Karpas-422 (cell line): ENCODE measurements around the gene NOP53. TPM values are rescaled to one million over a fixed set of nuclear protein-coding genes. Genes with fewer than 3 reads are reported as not detected.
"Not testable (repeated sequence)": the region's sequence is repeated elsewhere in the genome, so short reads cannot be mapped to it uniquely, and the experiment has no call there.

Source experiments
- DNase-seq: peaks from one replicate; pipeline ENCODE4 v3.0.0-alpha.2; 2015
- H2AFZ ChIP-seq: fragments of 200-600 bp; sonication (generic); 2 replicates; pipeline ENCODE4 v1.6.1; 2014; ENCODE audit warnings: antibody characterized with exemption, low read length, mixed read lengths
- H3K27ac ChIP-seq: fragments of 200-600 bp; sonication (generic); 2 replicates; pipeline ENCODE4 v1.5.1; 2014; ENCODE audit warnings: mild to moderate bottlenecking, low read length, moderate library complexity
- H3K27me3 ChIP-seq: fragments of 200-600 bp; sonication (generic); 2 replicates; pipeline ENCODE4 v1.6.1; 2014; ENCODE audit warnings: low read length, mixed read lengths
- H3K36me3 ChIP-seq: fragments of 200-600 bp; sonication (generic); 2 replicates; pipeline ENCODE4 v1.6.1; 2014; ENCODE audit warnings: low read length, mixed read lengths; ENCODE audit not compliant: insufficient read depth
- H3K4me1 ChIP-seq: fragments of 200-600 bp; sonication (generic); 2 replicates; pipeline ENCODE4 v1.6.1; 2014; ENCODE audit warnings: mild to moderate bottlenecking, low read length, mixed read lengths
- H3K4me2 ChIP-seq: fragments of 200-600 bp; sonication (generic); 2 replicates; pipeline ENCODE4 v1.6.1; 2014; ENCODE audit warnings: low read length, low read depth, mild to moderate bottlenecking; ENCODE audit not compliant: poor library complexity, severe bottlenecking
- H3K4me3 ChIP-seq: fragments of 200-600 bp; sonication (generic); 2 replicates; pipeline ENCODE4 v1.5.1; 2014; ENCODE audit warnings: mild to moderate bottlenecking, antibody characterized with exemption, low read length, mixed read lengths
- H3K79me2 ChIP-seq: fragments of 200-600 bp; sonication (generic); 2 replicates; pipeline ENCODE4 v1.6.1; 2014; ENCODE audit warnings: mild to moderate bottlenecking, low read length, mixed read lengths
- H3K9ac ChIP-seq: fragments of 200-600 bp; sonication (generic); 2 replicates; pipeline ENCODE4 v1.6.0; 2014; ENCODE audit warnings: low read length
- H3K9me2 ChIP-seq: fragments of 200-600 bp; sonication (generic), shearing (Covaris generic); replicated peaks from 2 replicates; pipeline ENCODE4 v1.6.0; 2014; ENCODE audit warnings: mild to moderate bottlenecking, low read length, moderate library complexity; ENCODE audit not compliant: insufficient read depth
- H3K9me3 ChIP-seq: fragments of 300-700, 200-600 bp; sonication (generic); 2 replicates; pipeline ENCODE4 v1.6.1; 2014; ENCODE audit warnings: low read length, mixed read lengths
- H4K20me1 ChIP-seq: fragments of 200-600 bp; sonication (generic); 2 replicates; pipeline ENCODE4 v1.6.1; 2014; ENCODE audit warnings: mild to moderate bottlenecking, antibody characterized with exemption, low read length, low read depth; ENCODE audit not compliant: insufficient read depth
- total RNA-seq: library from RNA; depleted of rRNA; stranded (reverse); fragments of >200 nt; shearing (Covaris generic); gene quantifications from 2 replicates; pipeline ENCODE4 v1.2.3, GENCODE V29; 2014; ENCODE audit warnings: low replicate concordance

Gene NOP53
- total RNA-seq, 1 experiment from 2014 or later, result 145 TPM

DNA sequence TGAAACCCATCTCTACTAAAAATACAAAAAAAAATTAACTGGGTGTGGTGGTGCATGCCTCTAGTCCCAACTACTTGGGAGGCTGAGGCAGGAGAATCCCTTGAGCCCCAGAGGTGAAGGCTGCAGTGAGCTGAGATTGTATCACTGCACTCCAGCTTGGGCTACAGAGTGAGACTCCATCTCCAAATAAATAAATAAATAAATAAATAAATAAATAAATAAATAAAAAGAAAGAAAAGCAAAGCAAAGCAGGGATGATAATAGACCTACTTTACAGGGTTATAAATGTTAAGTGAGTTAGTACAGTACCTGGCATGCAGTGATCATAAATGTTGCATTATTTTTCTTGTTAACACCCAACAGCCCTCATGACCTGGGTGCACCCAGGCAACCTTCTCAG lies 30.5 kb upstream of the NOP53 start:
- not testable (repeated sequence) for H4K20me1 ChIP-seq, H3K4me3 ChIP-seq, H3K4me1 ChIP-seq, H3K9me3 ChIP-seq, H3K9me2 ChIP-seq, H3K4me2 ChIP-seq, H3K9ac ChIP-seq, H3K36me3 ChIP-seq, DNase-seq, H3K79me2 ChIP-seq, H3K27ac ChIP-seq, H3K27me3 ChIP-seq, H2AFZ ChIP-seq

GRCh38 chr19:47716270-47716937 lies 28.9 kb upstream of the NOP53 start:
- no peak overlapping the region for H3K9ac ChIP-seq
- no peaks in the 10 kb centered on the region for H3K9me2 ChIP-seq
- no peaks in the 10 kb centered on the region for H3K9me3 ChIP-seq
- H3K27ac ChIP-seq, result no peak overlapping the region
- H3K4me2 ChIP-seq, result no peak overlapping the region
- H4K20me1 ChIP-seq, result no peaks in the 10 kb centered on the region
- H3K36me3 ChIP-seq, result no peaks in the 10 kb centered on the region
- no peak for DNase-seq
- no peak overlapping the region for H2AFZ ChIP-seq
- H3K4me1 ChIP-seq, result no peaks in the 10 kb centered on the region
- H3K4me3 ChIP-seq, result no peak overlapping the region
- H3K27me3 ChIP-seq, result no peaks in the 10 kb centered on the region
- no peaks in the 10 kb centered on the region for H3K79me2 ChIP-seq

DNA sequence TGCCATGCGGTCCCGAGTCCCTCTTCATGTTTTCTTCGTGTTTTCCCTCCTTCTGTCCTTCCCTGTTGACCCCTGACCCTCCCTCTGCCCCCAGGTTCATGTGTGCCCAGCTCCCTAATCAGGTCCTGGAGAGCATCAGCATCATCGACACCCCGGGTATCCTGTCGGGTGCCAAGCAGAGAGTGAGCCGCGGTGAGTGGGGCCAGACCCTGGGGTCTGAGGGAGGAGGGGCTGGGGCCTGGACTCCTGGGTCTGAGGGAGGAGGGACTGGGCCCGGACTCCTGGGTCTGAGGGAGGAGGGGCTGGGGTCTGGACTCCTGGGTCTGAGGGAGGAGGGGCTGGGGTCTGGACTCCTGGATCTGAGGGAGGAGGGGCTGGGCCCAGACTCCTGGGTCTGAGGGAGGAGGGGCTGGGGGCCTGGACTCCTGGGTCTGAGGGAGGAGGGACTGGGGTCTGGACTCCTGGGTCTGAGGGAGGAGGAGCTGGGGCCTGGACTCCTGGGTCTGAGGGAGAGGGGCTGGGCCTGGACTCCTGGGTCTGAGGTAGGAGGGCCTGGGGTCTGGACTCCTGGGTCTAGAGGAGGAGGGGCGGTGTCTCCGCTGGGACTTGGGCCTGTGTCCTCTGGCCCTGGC lies 26.8 kb upstream of the NOP53 start:
- not testable (repeated sequence) for H4K20me1 ChIP-seq, H3K4me2 ChIP-seq, H3K27me3 ChIP-seq, H3K79me2 ChIP-seq, H3K4me1 ChIP-seq, H3K9me3 ChIP-seq, H3K9ac ChIP-seq, H3K36me3 ChIP-seq, H3K27ac ChIP-seq, DNase-seq, H2AFZ ChIP-seq, H3K9me2 ChIP-seq, H3K4me3 ChIP-seq

GRCh38 chr19:47719047-47719859 lies 26.1 kb upstream of the NOP53 start:
- Histone ChIP-seq H3K27ac (no peak overlapping the region), H3K79me2 (no peaks in the 10 kb centered on the region), H3K27me3 (no peaks in the 10 kb centered on the region), H3K9ac (no peak overlapping the region), H3K9me2 (no peaks in the 10 kb centered on the region), H3K4me2 (no peak overlapping the region), H2AFZ (no peak overlapping the region), H3K36me3 (no peaks in the 10 kb centered on the region), H4K20me1 (no peaks in the 10 kb centered on the region), H3K9me3 (no peaks in the 10 kb centered on the region), H3K4me3 (no peak overlapping the region), H3K4me1 (no peaks in the 10 kb centered on the region)
- DNase-seq, result no peak

DNA sequence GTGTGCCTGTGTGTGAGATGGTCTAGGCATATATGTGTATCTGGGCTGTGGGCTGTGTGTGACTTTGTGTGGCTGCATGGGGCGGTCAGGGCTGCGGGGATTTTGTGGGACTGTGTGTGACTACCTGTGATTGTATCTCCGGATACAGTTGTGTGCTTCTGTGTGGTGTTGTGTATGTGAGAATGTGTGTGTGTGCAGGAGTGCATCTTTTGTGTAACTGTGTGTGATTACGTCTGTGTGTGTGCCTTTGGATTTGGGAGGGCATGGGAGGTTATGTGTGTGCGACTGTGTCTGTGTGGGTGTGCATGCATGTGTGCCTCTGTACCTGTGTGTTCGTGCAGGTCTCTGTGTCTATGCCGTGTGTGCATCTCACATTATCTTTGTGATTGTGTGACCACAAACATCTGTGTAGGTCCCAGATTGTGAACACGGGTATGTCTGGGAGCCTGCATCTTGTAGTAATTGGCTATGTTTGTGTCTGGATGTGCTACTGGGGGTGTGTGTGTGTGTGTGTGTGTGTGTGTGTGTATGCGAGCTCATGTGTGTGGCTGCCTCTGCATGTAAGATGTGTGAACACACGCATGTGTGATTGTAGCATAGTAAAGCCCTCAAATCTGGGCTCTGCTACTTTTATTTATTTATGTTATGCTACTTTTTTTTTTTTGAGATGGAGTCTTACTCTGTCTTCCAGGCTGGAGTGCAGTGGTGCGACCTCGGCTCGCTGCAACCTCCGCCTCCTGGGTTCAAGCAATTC lies 24.5 kb upstream of the NOP53 start:
- no peak for DNase-seq
- H3K9me3 ChIP-seq, result no peaks in the 10 kb centered on the region
- H2AFZ ChIP-seq, result no peak overlapping the region
- H3K4me3 ChIP-seq, result no peak overlapping the region
- no peaks in the 10 kb centered on the region for H3K4me1 ChIP-seq
- no peaks in the 10 kb centered on the region for H3K27me3 ChIP-seq
- H3K9me2 ChIP-seq, result no peaks in the 10 kb centered on the region
- no peak overlapping the region for H3K9ac ChIP-seq
- no peak overlapping the region for H3K27ac ChIP-seq
- no peaks in the 10 kb centered on the region for H3K79me2 ChIP-seq
- H4K20me1 ChIP-seq, result no peaks in the 10 kb centered on the region
- no peaks in the 10 kb centered on the region for H3K36me3 ChIP-seq
- no peak overlapping the region for H3K4me2 ChIP-seq

DNA sequence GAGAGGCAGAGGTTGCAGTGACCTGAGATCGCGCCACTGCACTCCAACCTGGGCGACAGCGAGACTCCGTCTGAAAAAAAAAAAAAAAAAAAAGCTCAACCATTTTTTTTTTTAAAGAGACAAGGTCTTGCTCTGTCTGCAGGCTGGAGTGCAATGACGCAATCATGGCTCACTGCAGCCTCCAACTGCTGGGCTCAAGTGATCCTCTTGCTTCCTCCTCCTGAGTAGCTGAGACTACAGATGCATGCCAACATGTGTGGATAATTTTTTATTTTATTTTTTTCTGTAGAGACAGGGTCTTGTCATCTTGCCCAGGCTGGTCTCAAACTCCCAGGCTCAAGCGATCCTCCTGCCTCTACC lies 21.8 kb upstream of the NOP53 start:
- Histone ChIP-seq H3K9me3 (no peaks in the 10 kb centered on the region), H3K79me2 (no peaks in the 10 kb centered on the region), H4K20me1 (no peaks in the 10 kb centered on the region), H3K4me1 (no peaks in the 10 kb centered on the region), H3K4me3 (no peak overlapping the region), H3K9ac (no peak overlapping the region), H3K9me2 (no peaks in the 10 kb centered on the region), H2AFZ (no peak overlapping the region), H3K36me3 (no peaks in the 10 kb centered on the region), H3K4me2 (no peak overlapping the region), H3K27me3 (no peaks in the 10 kb centered on the region), H3K27ac (no peak overlapping the region)
- peak; percentile 63 for DNase-seq

DNA sequence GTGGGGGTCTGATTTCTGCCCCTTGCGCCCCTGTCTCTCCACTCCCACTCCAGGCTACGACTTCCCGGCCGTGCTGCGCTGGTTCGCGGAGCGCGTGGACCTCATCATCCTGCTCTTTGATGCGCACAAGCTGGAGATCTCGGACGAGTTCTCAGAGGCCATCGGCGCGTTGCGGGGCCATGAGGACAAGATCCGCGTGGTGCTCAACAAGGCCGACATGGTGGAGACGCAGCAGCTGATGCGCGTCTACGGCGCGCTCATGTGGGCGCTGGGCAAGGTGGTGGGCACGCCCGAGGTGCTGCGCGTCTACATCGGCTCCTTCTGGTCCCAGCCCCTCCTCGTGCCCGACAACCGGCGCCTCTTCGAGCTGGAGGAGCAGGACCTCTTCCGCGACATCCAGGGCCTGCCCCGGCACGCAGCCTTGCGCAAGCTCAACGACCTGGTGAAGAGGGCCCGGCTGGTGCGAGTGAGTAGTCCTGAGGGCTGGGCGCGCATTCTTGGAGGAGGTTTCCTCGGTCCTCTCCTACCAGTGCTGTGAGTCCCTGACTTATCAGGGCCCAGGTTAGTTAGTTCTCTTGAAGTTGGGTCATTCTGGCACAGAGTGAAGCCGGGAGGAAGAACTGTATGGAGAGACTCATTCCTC lies 19.5 kb upstream of the NOP53 start:
- Histone ChIP-seq H3K9ac (no peak overlapping the region), H3K27me3 (no peaks in the 10 kb centered on the region), H3K4me3 (no peak overlapping the region), H3K4me1 (no peaks in the 10 kb centered on the region), H3K27ac (no peak overlapping the region), H3K4me2 (no peak overlapping the region), H3K36me3 (no peaks in the 10 kb centered on the region), H3K9me3 (no peaks in the 10 kb centered on the region), H3K79me2 (no peaks in the 10 kb centered on the region), H4K20me1 (no peaks in the 10 kb centered on the region), H2AFZ (no peak overlapping the region), H3K9me2 (no peaks in the 10 kb centered on the region)
- DNase-seq, result no peak

DNA sequence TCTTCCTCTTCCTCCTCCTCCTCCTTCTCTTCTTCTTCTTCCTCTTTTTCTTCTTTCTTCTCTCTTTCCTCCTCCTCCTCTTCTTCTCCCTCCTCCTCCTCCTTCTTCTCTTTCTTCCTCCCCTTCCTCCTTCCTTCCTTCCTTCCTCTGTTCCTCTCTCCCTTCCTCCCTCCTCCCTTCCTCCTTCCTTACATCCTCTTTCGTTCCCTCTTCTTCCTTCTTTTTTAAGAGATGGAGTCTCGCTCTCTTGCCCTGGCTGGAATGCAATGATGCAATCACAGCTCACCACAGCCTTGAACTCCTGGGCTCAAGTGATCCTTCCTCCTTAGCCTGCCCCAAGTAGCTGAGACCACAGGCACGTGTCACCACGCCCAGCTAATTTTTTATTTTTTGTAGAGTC lies 18.9 kb upstream of the NOP53 start:
- H3K9me3 ChIP-seq, result no peaks in the 10 kb centered on the region
- no peaks in the 10 kb centered on the region for H3K79me2 ChIP-seq

More for the DNA sequence above, 18.9 kb upstream of the NOP53 start:
- no peak for DNase-seq
- no peaks in the 10 kb centered on the region for H3K4me1 ChIP-seq
- H3K9ac ChIP-seq, result no peak overlapping the region
- H3K27me3 ChIP-seq, result no peaks in the 10 kb centered on the region
- H3K9me2 ChIP-seq, result no peaks in the 10 kb centered on the region
- no peak overlapping the region for H2AFZ ChIP-seq
- no peak overlapping the region for H3K4me3 ChIP-seq
- H3K27ac ChIP-seq, result no peak overlapping the region
- no peaks in the 10 kb centered on the region for H3K36me3 ChIP-seq
- no peak overlapping the region for H3K4me2 ChIP-seq
- H4K20me1 ChIP-seq, result no peaks in the 10 kb centered on the region
